Esophagus muscularis mucosa (tissue), 4 donors: Measurements from ENCODE around the gene DMKN.

ENCODE experiments used
- CTCF ChIP-seq, 3 experiments: fragments of 200-600 bp in 2 of 3; fragments of 450-650 bp in 1 of 3; sonication (generic) in 2 of 3; IDR thresholded peaks; one replicate each; pipeline ENCODE4 v1.5.1; 2017 to 2019; ENCODE audit warnings: antibody characterized with exemption in 3 of 3, mild to moderate bottlenecking in 2 of 3, moderate library complexity in 1 of 3
- EP300 ChIP-seq: sonication (generic); formaldehyde crosslinking; IDR thresholded peaks from one replicate; pipeline ENCODE4 v1.6.1; 2017; ENCODE audit warnings: antibody characterized with exemption
- POLR2A ChIP-seq: fragments of 450-650 bp; IDR thresholded peaks from one replicate; pipeline ENCODE4 v1.6.1; 2017; ENCODE audit warnings: antibody characterized with exemption, moderate library complexity, mild to moderate bottlenecking, low read depth
- POLR2AphosphoS5 ChIP-seq, 2 donors: sonication (generic); formaldehyde crosslinking; IDR thresholded peaks; one replicate each; pipeline ENCODE4 v1.6.1; 2017; ENCODE audit warnings: antibody characterized with exemption in 2 of 2

DNA sequence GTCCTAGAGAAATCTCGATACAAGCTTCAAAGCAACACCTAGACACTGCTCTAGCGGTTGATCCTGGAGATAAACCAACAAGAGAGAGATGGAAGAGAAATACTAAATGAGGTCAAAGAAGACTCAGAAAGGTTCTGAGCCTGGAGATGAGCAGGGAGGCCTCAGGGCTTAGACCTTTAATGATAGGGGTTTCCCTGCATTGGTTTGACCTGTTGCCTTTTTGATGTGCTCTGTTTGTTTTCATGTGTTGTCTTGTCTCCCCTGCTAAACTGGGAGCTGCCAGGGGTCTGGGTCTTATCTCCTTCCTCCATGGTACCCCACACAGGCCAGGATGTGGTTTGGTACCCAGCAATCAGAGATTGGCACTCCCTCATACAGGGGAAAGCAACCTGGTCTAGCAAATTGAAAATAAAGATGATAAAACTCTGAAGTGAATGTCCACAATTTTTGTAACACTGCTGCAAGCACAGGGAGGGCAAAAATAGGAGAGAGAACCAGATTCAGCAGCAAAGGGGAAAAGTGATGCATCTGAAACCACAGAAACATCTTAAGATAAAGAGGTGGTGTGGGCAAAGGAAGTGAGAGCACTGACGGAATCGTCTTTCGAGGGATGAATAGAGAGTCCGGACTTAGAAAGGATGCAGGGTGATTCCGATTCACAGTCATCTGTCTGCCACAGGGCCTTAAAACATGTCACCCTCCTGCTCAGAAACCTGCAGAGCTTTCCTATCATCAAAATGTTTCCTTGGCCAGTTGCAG lies 61.9 kb downstream of the DMKN start:
- TF ChIP-seq POLR2A (no peak), CTCF (IDR thresholded peaks at IDR 0.05) (no peak), EP300 (no peak), POLR2AphosphoS5 (IDR thresholded peaks at IDR 0.05) (no peak)
